K562 (cell line): ENCODE data around the gene NFATC2. TPM values are rescaled to one million over a fixed set of nuclear protein-coding genes. Genes with fewer than 3 reads are reported as not detected.

ENCODE experiments used
- FOS ChIP-seq: IDR thresholded peaks from 3 replicates; pipeline ENCODE4 v1.6.1; 2011; ENCODE audit not compliant: insufficient read length; ENCODE audit errors: extremely low read depth
- KDM5B ChIP-seq: fragments of 200-600 bp; sonication (generic); IDR thresholded peaks from 2 replicates; pipeline ENCODE4 v1.6.1; 2012; ENCODE audit warnings: low read depth, mild to moderate bottlenecking, moderate library complexity, low read length, control low read depth, inconsistent platforms; ENCODE audit not compliant: insufficient replicate concordance
- POLR2B ChIP-seq: fragments of 450-650 bp; IDR thresholded peaks from 2 replicates; pipeline ENCODE4 v1.6.1; 2018; ENCODE audit warnings: low read depth; ENCODE audit not compliant: partially characterized antibody
- SAP30 ChIP-seq: fragments of 200-600 bp; sonication (generic); IDR thresholded peaks from 2 replicates; pipeline ENCODE4 v1.6.1; 2012; ENCODE audit warnings: borderline replicate concordance, low read depth, mild to moderate bottlenecking, moderate library complexity, low read length, control low read depth, inconsistent platforms; ENCODE audit not compliant: insufficient read depth, poor library complexity, severe bottlenecking
- SMARCC2 ChIP-seq: fragments of 450-650 bp; IDR thresholded peaks from 2 replicates; pipeline ENCODE4 v1.6.1; 2017; ENCODE audit warnings: antibody characterized with exemption, moderate library complexity, mild to moderate bottlenecking, low read depth
- SRSF1 ChIP-seq: fragments of 200-400 bp; formaldehyde crosslinking; IDR thresholded peaks from 2 replicates; pipeline ENCODE4 v1.6.1; 2017; ENCODE audit warnings: mild to moderate bottlenecking, low read depth, low read length, moderate library complexity
- TAL1 ChIP-seq: fragments of 450-650 bp; IDR thresholded peaks from 2 replicates; pipeline ENCODE4 v1.6.1; 2016; ENCODE audit warnings: mild to moderate bottlenecking
- ZBED1 ChIP-seq: IDR thresholded peaks from 2 replicates; pipeline ENCODE4 v1.6.1; 2014
- ZBTB8A ChIP-seq: fragments of 450-650 bp; IDR thresholded peaks from 2 replicates; pipeline ENCODE4 v1.6.1; 2018; ENCODE audit warnings: mild to moderate bottlenecking, moderate library complexity; ENCODE audit not compliant: partially characterized antibody
- ZNF165 ChIP-seq: fragments of 250-450 bp; sonication (Bioruptor Pico); IDR thresholded peaks from 2 replicates; pipeline ENCODE4 v1.4.0; 2020; ENCODE audit warnings: borderline replicate concordance
- polyA plus RNA-seq, 8 experiments: library from polyadenylated mRNA; depleted of rRNA in 4 of 8; stranded (reverse) in 5 of 8; unstranded in 3 of 8; fragments of >200 nt; fragmentation: Nextera tagmentation in 2 of 8; fragmentation: Illumina TruSeq in 1 of 8; extraction: Ambion mirVana in 2 of 8; extraction: Trizol in 1 of 8; gene quantifications; 2 replicates each; pipeline versions ENCODE4 v1.2.1 to v1.2.3, GENCODE V29; 2011 to 2014; ENCODE audit warnings: inconsistent platforms in 1 of 8, missing spikeins in 1 of 8
- total RNA-seq, 7 experiments: library from RNA; depleted of rRNA in 6 of 7; stranded (reverse); fragments of >200 nt in 6 of 7; fragmentation: Illumina TruSeq in 2 of 7; extraction: Trizol in 2 of 7; gene quantifications; 2 replicates each; pipeline versions ENCODE4 v1.2.1 to v1.2.3, GENCODE V29; 2011 to 2021; ENCODE audit warnings: low replicate concordance in 1 of 7
- TF ChIP-seq, protein P1 (sequence below): fragments of 250-450 bp; sonication (Bioruptor Pico); IDR thresholded peaks from 2 replicates; pipeline ENCODE4 v1.5.0; 2021; ENCODE audit warnings: mild to moderate bottlenecking, moderate library complexity
- TF ChIP-seq, protein P2 (sequence below): fragments of 450-650 bp; IDR thresholded peaks from 2 replicates; pipeline ENCODE4 v1.6.1; 2016; ENCODE audit warnings: missing biosample characterization, missing genetic modification characterization
- TF ChIP-seq, protein P3 (sequence below): sonication (generic); formaldehyde crosslinking; IDR thresholded peaks from 2 replicates; pipeline ENCODE4 v1.8.0; 2023; ENCODE audit warnings: missing genetic modification reagents, mild to moderate bottlenecking, borderline replicate concordance
- TF ChIP-seq, protein P4 (sequence below): sonication (generic); formaldehyde crosslinking; IDR thresholded peaks from 2 replicates; pipeline ENCODE4 v1.8.1; 2023; ENCODE audit warnings: mild to moderate bottlenecking, missing genetic modification reagents

Gene NFATC2
- total and polyA plus RNA-seq, 9 of the 15 experiments (the other 6 are each of a cell fraction or from before 2014, with no cell fraction given): 1.9 to 11.2 (median 3.0) TPM

DNA sequence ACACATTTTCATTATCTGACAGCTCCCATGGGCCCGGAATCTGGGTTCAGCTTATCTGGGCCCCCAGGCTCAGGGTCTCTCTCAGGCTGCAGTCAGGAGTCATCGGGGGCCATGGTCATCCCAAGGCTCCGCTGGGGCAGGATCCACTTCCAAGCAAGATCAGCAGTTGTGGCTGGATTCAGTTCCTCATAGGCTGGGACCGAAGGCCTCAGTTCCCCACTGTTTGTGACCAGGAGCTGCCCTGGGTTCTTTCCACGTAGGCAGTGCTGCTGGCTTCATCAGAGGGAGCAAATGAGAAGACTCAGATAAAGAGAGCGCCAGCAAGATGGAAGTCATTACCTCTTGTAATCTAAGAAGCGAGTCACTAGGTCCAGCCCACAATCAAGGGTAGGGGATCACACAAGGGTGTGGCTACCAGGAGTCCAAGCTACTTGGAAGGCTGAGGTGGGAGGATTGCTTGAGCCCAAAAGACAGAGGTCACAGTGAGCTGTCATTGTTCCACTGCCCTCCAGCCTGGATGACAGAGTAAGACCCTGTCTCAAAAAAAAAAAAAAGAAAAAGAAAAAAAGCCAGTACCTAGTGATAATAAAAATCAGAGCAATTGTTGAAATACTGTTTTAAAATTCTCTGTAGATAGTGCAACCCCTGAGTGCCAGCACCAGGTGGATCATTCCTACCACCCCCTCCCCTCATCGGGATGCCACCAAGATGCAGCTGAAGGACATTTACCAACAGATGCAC lies 162.7 kb downstream of the NFATC2 start (continued):
- TF ChIP-seq, protein P1, sequence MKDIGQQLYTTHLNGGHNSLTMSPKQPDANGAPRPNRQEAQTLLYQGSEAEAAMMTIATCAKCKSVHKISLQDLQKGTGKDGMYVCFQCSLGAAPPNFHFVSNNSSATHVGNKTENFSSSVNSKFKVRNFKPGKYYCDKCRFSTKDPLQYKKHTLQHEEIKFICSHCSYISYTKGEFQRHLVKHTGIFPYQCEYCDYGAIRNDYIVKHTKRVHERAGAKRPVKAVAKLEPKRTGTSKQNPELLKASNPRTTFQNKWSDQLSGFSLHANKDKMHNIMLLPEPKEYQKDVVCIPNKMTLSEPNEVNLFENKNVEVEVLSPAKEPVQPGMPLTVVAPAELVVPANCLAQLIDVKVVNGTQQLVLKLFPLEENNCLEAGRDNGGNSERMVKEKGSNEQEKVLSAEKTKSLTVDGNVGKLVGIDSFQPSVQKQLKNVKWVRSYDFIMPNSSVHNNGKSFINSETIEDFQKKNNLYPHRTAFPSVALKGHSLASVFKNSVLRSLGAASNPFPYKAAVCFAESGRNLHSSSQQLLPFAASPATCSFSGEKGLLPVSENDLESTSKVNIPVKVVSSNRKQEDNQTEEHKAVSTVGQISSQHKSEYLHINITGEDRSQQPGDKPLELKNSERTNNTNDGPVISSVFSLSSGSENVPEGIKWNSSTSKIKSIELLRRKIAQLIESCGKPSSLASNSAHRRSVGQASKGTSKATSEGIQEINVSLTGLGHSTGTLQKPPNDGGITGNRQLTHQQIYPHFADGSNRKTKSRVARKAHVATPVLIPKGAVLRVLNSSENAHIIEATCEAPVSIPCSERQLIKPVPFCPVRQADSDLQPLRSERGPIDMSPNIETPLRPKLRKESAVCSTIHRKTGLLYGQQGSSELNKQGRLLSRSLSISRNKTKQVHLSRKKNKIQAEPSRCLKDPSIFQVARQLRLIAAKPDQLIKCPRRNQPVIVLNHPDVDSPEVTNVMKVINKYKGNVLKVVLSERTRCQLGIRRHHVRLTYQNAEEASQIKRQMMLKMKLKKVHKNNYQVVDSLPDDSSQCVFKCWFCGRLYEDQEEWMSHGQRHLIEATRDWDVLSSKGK (CRISPR knock-in tag): no peak
- TF ChIP-seq ZNF165 (CRISPR knock-in tag) (no peak), SMARCC2 (0 out of 2 replicates have a peak, but pooled peaks have one; percentile 10), SRSF1 (no peak), KDM5B (peak; percentile 61), FOS (no peak), ZBTB8A (no peak), SAP30 (no peak), ZBED1 (no peak), TAL1 (peak; percentile 12; the same call in 1 of the 2 replicates), POLR2B (no peak)
- TF ChIP-seq, protein P2, sequence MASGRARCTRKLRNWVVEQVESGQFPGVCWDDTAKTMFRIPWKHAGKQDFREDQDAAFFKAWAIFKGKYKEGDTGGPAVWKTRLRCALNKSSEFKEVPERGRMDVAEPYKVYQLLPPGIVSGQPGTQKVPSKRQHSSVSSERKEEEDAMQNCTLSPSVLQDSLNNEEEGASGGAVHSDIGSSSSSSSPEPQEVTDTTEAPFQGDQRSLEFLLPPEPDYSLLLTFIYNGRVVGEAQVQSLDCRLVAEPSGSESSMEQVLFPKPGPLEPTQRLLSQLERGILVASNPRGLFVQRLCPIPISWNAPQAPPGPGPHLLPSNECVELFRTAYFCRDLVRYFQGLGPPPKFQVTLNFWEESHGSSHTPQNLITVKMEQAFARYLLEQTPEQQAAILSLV: no peak
- TF ChIP-seq, protein P3, sequence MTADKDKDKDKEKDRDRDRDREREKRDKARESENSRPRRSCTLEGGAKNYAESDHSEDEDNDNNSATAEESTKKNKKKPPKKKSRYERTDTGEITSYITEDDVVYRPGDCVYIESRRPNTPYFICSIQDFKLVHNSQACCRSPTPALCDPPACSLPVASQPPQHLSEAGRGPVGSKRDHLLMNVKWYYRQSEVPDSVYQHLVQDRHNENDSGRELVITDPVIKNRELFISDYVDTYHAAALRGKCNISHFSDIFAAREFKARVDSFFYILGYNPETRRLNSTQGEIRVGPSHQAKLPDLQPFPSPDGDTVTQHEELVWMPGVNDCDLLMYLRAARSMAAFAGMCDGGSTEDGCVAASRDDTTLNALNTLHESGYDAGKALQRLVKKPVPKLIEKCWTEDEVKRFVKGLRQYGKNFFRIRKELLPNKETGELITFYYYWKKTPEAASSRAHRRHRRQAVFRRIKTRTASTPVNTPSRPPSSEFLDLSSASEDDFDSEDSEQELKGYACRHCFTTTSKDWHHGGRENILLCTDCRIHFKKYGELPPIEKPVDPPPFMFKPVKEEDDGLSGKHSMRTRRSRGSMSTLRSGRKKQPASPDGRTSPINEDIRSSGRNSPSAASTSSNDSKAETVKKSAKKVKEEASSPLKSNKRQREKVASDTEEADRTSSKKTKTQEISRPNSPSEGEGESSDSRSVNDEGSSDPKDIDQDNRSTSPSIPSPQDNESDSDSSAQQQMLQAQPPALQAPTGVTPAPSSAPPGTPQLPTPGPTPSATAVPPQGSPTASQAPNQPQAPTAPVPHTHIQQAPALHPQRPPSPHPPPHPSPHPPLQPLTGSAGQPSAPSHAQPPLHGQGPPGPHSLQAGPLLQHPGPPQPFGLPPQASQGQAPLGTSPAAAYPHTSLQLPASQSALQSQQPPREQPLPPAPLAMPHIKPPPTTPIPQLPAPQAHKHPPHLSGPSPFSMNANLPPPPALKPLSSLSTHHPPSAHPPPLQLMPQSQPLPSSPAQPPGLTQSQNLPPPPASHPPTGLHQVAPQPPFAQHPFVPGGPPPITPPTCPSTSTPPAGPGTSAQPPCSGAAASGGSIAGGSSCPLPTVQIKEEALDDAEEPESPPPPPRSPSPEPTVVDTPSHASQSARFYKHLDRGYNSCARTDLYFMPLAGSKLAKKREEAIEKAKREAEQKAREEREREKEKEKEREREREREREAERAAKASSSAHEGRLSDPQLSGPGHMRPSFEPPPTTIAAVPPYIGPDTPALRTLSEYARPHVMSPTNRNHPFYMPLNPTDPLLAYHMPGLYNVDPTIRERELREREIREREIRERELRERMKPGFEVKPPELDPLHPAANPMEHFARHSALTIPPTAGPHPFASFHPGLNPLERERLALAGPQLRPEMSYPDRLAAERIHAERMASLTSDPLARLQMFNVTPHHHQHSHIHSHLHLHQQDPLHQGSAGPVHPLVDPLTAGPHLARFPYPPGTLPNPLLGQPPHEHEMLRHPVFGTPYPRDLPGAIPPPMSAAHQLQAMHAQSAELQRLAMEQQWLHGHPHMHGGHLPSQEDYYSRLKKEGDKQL (CRISPR knock-in tag): no peak
- TF ChIP-seq, protein P4, sequence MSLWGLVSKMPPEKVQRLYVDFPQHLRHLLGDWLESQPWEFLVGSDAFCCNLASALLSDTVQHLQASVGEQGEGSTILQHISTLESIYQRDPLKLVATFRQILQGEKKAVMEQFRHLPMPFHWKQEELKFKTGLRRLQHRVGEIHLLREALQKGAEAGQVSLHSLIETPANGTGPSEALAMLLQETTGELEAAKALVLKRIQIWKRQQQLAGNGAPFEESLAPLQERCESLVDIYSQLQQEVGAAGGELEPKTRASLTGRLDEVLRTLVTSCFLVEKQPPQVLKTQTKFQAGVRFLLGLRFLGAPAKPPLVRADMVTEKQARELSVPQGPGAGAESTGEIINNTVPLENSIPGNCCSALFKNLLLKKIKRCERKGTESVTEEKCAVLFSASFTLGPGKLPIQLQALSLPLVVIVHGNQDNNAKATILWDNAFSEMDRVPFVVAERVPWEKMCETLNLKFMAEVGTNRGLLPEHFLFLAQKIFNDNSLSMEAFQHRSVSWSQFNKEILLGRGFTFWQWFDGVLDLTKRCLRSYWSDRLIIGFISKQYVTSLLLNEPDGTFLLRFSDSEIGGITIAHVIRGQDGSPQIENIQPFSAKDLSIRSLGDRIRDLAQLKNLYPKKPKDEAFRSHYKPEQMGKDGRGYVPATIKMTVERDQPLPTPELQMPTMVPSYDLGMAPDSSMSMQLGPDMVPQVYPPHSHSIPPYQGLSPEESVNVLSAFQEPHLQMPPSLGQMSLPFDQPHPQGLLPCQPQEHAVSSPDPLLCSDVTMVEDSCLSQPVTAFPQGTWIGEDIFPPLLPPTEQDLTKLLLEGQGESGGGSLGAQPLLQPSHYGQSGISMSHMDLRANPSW (CRISPR knock-in tag): no peak
